Fibroblast of the aortic adventitia (primary cell): ENCODE results near the gene HPS5. TPM values are rescaled to one million over a fixed set of nuclear protein-coding genes. Genes with fewer than 3 reads are reported as not detected.
"Not testable (repeated sequence)": the region's sequence is repeated elsewhere in the genome, so short reads cannot be mapped to it uniquely, and the experiment has no call there.

ENCODE experiments used
- DNase-seq: peaks from one replicate; pipeline ENCODE4 v3.0.0-alpha.2; 2010; ENCODE audit warnings: low read depth
- H3K4me3 ChIP-seq: 2 replicates; pipeline ENCODE4 v1.5.1; 2011; ENCODE audit warnings: low read depth, mild to moderate bottlenecking, control low read depth, low read length, moderate library complexity
- CTCF ChIP-seq: IDR thresholded peaks from 2 replicates; pipeline ENCODE4 v1.5.1; 2011; ENCODE audit warnings: mild to moderate bottlenecking, low read length, control low read depth, inconsistent platforms; ENCODE audit not compliant: insufficient read depth
- total RNA-seq: library from RNA; depleted of rRNA; stranded (reverse); fragments of >200 nt; gene quantifications from 2 replicates; pipeline ENCODE4 v1.2.3, GENCODE V29; 2012; ENCODE audit warnings: low replicate concordance

Gene HPS5
- total RNA-seq, 1 donor: 32.3 TPM

DNA sequence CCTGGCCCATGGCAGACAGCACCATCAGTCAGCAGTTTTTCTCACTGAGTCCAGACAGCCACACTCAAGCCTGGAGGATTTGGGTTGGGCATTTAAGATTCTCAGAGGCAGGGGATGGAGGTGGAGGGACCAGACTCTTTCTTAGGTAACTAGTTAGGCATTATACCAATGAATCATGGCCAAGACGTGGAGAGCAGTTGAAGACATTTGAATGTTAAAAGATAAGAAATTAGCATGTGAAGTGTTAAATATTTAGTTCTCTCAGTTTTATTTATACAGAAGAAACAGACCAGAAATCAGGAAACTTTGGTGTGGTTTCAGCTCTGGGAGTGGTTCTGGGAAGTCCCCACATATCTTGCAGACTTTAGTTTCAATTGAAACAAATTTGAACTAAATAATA, 10.4 kb upstream of the HPS5 start:
- no peak overlapping the region for H3K4me3 ChIP-seq
- no peak for TF ChIP-seq CTCF
- DNase-seq: no peak

GRCh38 chr11:18330921-18331320, 9.0 kb upstream of the HPS5 start:
- no peak for DNase-seq
- no peak for TF ChIP-seq CTCF
- H3K4me3 ChIP-seq: no peak overlapping the region

GRCh38 chr11:18329196-18329870, 7.4 kb upstream of the HPS5 start:
- no peak for DNase-seq
- no peak overlapping the region for H3K4me3 ChIP-seq
- TF ChIP-seq CTCF: no peak

GRCh38 chr11:18324381-18324780, 2.4 kb upstream of the HPS5 start:
- no peak for TF ChIP-seq CTCF
- no peak for DNase-seq
- peak overlapping the region; percentile 51 for H3K4me3 ChIP-seq

DNA sequence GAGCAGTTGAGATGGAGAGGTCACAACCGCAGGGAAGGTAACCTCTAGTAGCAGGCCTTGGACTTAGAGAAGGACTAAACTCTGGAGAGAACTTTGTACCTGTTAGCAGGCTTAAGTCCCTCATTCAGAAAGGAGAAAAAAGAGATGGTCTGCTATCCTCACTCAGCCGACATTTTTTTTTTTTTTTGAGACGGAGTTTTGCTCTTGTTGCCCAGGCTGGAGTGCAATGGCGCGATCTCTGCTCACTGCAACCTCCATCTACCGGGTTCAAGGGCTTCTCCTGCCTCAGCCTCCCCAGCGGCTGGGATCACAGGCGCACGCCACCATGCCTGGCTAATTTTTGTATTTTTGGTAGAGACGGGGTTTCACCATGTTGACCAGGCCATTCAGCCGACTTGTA, 1.9 kb upstream of the HPS5 start:
- DNase-seq: not testable (repeated sequence)

DNA sequence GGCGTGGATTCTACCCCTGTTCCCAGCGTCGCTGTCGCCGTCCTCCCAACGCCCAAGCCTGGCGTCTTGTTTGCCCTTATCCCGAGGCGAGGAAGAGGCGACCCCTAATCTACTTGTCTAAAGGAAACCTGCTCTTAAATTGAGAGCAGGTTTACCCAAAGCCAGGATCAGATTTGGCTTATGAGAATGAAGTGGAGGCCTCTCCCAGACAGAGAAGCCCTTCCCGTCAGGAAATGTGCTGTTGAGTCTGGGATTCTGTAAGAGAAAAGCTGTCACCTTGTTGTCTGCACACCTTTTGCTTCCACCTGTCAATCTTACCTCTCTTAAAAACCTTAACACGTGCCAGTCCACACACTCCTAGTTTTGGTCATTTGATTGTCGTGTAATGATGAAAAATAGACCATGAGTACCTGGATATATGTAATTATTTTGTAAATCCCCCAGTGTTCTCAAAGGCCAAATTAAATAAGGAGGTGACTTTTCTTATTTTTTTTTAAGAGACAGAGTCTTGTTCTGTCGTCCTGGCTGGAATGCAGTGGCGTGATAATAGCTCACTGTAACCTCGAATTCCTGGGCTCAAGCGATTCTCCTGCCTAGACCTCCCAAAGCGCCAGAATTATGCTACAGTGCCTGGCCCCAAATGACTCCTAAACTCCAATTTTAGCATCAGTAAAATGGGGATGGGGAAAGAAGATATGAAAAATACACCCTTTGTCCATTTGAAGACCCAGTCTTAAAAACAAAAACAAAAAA, 1.1 kb upstream of the HPS5 start:
- DNase-seq: no peak
- H3K4me3 ChIP-seq: peak overlapping the region; percentile 95
- no peak for TF ChIP-seq CTCF

More for the DNA sequence above, 1.9 kb upstream of the HPS5 start:
- peak overlapping the region; percentile 95 for H3K4me3 ChIP-seq

DNA sequence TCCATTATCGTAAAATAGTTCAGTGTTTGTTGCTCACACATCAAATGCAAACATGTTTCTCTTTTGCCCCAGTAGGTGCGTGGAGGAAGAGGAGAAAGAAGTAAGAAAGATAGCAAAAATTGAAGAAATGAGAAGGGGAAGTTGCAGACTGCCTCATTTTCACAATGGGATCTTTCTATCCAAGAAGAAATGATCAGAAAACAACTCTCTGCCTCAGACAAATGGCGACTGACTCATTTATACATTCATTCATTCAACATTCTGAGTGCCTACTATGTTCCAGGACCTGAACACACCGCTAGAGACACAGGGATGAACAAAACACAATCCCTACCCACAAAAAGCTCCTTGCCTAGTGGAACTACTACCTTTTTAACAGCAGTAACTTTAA, 367 bp downstream of the HPS5 start:
- no peak for TF ChIP-seq CTCF
- H3K4me3 ChIP-seq: peak overlapping the region; percentile 95
- no peak for DNase-seq
